KG1 (cell line): Measurements from ENCODE around the gene ELOVL2.
"Not testable (repeated sequence)": the region's sequence is repeated elsewhere in the genome, so short reads cannot be mapped to it uniquely, and the experiment has no call there.

Source experiments
- DNase-seq: peaks from one replicate; lab custom pipeline; 2025; lab: John Stamatoyannopoulos, UW

The ELOVL2 gene, protein sequence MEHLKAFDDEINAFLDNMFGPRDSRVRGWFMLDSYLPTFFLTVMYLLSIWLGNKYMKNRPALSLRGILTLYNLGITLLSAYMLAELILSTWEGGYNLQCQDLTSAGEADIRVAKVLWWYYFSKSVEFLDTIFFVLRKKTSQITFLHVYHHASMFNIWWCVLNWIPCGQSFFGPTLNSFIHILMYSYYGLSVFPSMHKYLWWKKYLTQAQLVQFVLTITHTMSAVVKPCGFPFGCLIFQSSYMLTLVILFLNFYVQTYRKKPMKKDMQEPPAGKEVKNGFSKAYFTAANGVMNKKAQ

DNA sequence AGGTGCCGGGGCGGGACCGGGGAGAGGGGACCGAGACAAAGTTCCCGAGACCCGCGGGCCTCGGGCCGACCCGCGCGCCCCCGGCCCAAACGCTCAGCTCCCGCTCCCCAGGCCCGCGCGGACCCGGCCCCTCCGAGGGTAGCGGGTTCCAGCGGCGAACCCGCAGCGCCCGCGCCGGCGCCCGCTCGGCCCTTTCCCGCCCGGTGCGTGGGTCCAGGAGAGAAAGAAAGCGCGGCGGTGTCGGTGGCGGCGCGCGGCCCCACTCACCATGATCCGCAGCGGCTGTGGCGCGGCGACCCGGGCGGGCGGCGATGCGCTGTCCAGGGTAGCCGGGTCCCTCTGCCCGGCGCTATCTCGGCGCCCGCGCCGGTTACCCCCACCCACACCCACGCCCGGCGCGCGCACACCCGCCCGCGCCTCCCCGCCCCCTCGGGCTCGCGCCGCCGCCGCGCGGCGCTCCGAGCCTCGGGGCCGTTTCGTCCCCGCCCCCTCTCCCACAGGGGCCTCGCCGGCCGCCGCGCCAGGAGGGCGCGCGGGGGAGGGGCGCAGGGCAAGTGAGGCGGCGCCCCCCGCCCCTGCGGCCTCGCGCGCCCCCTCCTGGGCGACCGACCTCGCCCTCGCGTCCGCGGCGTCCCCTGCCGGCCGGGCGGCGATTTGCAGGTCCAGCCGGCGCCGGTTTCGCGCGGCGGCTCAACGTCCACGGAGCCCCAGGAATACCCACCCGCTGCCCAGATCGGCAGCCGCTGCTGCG is at the start of gene ELOVL2:
Gene ELOVL2, minus strand, starts transcription at position 345 of the 751 bp plus-strand sequence. Its CDS starts 75 bp downstream, at position 270.
- DNase-seq: no peak

DNA sequence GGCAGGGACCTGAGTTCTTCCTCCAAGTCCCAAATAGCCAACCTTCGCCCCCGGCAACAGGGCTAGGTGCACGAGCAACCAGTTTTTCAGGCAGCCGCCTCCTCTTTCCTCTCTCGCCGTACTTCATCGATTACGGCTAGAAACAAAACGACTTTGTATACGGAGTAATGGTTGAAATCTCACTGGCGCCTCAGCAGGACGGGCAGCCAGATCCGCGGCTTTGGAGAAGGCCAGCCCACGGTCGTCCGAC is 49.2 kb upstream of the ELOVL2 start:
- no peak for DNase-seq

DNA sequence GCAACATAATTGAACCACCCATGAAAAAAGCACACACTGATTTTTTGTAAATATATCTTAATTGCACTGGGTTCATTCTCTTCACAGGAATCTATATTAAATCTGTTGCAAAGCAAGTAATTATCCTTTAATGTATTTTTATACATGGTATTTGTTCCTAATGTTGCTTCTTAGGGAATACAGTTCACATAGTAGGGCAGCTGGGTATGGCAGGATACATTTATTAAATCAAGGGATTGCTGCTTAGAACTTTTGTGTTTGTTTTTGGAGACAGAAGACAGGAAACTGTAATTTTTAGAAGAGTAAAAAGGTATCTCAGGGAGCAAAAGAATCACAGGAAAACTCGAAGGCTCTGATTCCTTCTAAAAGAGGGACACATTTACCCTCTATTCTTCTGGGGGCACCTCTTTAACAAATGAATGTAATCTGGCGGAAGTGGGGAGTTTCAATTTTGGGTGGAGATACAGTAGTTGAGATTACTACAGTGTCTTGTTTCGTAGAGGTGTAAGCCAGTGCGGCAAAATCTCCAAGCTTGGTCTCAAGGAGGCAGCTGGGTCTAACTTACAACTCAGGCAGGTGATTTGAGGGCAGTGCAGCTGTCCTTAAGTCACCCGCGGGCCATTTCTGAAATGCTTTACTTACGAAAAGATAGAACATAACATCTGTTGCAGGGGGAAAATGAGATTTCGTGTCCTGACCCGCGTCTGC is 48.7 kb upstream of the ELOVL2 start:
- DNase-seq: no peak

DNA sequence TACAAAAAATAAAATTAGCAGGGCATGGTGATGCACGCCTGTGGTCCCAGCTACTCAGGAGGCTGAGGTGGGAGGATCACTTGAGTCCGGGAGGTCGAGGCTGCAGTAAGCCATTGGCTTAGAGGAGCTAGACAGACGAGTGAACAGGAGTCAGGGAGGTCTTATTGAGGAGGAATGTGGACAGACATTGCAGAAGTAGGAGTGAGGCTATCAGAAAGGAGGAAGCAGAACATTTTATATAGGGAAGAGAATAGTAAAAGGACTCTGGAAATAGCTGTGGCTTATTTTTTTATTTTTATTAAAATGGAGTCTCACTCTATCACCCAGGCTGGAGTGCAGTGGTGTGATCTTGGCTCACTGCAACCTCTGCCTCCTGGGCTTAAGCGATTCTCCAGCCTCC is 47.0 kb upstream of the ELOVL2 start:
- DNase-seq: not testable (repeated sequence)

DNA sequence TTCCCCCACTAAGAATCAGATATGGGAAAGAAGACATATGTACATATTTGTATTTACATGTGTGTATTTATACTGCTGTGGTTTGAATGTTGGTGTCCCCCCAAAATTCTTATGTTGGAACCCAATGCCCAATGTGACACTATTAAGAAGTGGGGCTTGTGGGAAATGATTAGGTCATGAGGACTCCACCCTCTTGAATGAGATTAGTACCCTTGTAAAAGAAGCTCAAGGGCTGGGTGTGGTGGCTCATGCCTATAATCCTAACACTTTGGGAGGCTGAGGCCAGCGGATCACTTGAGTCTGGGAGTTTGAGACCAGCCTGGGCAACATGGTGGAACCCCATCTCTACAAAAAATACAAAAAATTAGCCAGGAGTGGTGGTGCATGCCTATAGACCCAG is 45.6 kb upstream of the ELOVL2 start:
- no peak for DNase-seq

DNA sequence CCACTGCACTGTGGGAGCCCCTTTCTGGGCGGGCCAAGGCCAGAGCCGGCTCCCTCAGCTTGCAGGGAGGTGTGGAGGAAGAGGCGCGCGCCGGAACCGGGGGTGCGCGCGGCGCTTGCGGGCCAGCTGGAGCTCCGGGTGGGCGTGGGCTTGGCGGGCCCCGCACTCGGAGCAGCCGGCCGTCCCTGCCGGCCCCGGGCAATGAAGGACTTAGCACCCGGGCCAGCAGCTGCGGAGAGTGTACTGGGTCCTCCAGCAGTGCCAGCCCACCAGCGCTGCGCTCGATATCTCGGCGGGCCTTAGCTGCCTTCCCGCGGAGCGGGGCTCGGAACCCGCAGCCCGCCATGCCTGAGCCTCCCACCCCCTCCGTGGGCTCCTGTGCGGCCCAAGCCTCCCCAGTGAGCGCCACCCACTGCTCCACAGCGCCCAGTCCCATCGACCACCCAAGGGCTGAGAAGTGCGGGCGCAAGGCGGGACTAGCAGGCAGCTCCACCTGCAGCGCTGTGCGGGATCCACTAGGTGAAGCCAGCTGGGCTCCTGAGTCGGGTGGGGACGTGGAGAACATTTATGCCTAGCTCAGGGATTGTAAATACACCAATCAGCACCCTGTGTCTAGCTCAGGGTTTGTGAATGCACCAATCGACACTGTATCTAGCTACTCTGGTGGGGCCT is 43.2 kb upstream of the ELOVL2 start:
- DNase-seq: not testable (repeated sequence)

DNA sequence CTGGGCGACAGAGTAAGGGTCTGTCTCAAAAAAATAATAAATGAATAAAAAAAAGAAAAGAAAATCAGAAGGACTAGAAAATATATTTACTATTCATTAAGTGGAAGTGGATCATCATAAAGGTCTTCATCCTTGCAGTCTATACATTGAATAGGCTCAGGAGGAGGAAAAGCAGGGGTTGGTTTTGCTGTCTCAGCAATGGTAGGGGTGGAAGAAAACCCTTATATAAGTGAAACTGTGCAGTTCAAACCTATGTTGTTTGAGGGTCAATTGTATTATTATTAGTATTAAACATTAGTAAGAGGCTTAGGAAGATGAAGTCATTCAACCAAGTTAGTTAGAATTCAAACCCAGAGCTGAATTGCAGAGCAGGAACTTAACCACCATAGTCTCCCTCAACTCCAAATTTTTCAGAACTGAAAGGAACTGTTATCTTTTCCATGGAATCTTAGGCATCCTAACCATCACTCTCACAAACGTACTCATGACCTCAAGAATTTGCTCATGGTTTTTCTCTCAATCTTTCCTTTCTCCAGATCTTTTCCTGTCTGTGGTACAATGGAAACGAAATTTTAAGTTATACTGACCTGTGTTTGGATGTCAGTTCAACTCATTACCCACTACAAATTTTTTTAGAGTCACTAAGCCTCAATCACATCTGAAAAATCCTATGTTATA is 41.8 kb upstream of the ELOVL2 start:
- DNase-seq: no peak

DNA sequence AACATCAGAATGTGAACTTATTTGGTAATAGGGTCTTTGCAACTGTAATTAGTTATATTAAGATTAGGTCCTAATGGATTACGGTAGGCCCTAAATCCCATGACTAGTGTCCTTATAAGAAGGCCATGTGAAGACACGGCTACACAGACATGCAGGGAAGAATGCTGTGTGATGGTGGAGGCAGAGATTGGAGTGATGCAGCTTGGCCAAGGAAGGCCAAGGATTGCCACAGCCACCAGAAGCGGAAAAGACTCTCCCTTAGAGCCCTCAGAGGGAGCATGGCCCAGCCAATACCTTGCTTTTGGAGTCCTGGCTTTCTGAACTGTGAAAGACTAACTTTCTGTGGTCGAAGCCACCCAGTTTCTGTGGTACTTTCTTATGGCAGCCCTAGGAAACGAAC is 39.9 kb upstream of the ELOVL2 start:
- no peak for DNase-seq

DNA sequence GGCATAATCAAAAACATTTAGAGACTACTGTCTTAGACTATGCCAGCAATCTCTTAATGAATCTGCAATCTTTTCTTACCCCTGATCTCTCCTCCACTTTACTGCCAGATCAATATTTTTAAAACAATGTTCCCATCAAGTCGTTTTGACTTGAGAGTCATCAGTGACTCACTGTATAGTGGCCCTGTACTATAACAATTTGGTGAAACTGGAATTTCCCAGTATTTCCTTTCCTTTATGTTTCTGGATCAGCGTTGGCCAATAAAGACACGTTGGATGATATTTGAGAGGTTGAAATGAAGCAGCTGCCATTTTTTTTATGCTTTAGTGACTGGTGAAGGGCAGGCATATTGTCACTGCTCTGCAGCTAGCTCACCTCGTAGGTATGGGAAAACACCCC is 39.4 kb upstream of the ELOVL2 start:
- no peak for DNase-seq

DNA sequence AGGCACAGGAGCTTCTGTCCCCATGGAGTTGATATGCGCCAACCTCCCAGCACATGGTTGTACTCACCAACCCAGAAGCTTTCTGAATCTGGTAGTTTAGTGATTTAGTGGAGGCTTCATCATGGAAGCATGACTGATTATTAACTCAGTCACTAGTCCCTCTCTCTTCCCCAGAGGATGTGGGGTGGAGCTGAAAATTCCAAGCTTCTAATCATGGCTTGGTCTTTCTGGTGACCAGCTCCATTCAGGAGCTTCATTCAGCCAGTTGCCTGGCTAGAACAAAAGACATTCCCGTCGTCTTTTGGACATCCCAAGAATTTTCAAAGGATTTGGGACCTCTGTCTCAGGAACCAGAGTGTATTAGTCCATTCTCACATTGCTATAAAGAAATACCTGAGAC is 36.2 kb upstream of the ELOVL2 start:
- no peak for DNase-seq

DNA sequence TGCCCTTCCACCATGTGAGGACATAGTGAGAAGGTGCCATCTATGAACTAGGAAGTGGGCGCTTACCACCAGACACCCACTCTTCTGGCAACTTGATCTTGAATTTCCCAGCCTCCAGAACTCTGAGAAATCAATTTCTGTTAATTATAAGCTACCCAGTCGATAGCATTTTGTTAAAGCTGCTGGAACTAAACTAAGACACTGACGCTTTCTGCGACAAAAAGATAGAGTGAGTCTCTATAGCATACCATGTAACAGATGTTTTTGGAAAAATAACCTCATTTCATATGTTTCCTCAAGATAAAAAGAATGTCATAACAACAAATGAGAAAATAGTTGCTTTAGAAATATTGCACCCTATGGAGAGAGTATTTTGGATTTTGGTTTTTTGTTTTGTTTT is 34.2 kb upstream of the ELOVL2 start:
- no peak for DNase-seq

DNA sequence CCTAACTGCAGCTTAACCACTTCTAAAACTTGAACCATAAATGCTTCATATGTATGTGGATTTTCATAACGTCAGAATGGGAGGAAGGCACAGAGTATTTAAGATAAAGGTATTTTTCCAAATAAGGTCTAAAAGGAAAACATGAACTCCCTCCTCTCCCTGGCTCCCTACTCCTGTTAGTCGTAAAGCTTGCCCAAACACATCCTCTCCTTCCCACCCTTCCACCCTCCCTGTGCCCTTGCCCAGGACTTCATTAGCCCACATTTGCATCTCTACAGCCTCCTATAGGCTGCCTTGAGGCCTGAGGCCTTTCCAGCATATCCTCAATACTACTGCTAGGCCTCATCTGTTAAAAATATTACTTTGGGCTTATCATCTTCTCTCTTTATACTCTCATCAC is 32.4 kb upstream of the ELOVL2 start:
- no peak for DNase-seq

DNA sequence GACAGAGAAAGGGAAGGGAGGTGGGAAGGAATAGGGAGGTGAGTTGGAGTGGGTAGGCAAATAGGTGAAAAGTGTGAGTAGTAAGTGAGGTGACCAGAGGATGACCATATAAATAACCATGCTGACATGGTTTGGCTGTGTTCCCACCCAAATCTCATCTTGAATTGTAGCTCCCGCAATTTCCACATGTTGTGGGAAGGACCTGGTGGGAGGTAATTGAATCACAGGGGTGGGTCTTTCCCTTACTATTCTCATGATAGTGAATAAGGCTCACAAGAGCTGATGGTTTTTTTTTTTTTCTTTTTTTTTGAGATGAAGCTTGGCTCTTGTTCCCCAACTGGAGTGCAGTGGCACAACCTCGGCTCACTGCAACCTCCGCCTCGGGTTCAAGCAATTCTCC is 28.0 kb upstream of the ELOVL2 start:
- DNase-seq: no peak

DNA sequence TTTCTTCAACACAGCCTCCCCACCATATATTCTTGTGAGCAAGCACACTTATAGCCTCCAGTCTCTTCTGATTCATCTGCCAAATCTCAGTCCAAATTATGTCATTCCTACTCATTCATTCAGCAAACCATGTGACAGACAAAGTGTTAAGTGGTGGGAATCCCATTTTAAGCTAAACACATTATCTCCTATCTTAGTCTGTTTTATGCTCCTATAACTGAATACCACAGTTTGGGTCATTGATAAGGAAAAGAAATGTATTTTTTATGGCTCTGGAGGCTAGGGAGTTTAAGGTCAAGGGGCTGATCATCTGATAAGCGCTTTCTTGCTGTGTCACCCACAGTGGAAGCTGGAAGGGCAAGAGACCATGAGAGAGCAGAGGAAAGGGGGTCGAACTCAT is 25.7 kb upstream of the ELOVL2 start:
- DNase-seq: no peak

DNA sequence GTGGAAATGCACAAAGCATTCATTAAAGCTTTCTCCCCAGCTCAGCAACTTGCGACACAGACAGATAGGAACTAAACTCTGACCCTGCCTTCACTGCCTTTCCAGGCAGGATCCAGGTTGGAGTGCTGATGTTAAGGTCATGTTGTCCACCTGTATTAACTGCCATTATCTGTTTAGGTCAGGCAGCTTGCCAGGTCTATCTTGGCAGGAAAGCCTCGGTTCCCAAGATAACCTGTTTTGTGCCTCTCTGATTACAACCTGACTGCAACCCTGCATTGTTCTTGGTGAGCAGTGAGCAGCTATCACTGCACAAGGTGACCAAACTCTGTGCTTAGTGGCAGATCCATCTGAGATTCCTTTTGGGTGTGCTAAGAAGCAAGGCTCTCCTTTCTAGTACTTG is 23.2 kb upstream of the ELOVL2 start:
- no peak for DNase-seq

DNA sequence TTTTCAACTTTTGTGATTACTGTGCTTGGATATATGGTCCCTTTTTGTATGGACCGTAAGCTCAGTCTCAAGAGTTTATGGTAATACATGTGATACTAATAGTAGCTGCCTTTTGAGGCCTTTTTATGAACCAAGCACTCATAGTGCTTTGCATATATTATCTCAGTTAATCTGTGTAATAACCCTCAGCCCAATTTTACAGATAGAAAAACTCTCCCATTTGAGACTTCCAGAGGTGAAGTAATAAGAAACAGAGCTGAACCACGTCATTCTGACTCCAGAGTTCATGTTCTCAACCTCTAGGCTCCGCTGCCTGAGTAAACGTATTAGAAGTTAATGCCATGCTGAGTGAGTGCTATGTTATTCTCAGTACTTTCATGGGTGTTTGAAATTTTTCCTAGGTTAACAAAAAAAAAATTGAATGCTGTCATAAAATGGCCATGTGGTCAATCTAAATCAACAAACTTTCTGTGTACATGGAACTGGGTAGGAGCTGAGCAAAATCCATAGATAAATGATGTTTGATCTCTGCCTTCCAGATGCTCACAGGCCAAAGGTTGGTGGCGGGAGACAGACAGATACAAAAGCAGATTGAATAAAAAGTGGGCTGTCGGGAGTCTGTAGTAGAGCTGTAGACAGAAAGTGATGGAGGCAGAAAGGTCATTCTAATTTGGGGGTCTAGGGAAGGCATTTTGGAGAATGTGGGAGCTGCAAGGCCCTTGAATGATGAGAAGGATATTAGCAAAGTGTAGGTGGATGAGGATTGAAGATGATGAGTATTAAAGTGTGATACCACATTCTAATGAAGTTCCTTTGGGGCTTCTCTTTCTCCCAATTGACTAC is 22.6 kb upstream of the ELOVL2 start:
- DNase-seq: no peak

DNA sequence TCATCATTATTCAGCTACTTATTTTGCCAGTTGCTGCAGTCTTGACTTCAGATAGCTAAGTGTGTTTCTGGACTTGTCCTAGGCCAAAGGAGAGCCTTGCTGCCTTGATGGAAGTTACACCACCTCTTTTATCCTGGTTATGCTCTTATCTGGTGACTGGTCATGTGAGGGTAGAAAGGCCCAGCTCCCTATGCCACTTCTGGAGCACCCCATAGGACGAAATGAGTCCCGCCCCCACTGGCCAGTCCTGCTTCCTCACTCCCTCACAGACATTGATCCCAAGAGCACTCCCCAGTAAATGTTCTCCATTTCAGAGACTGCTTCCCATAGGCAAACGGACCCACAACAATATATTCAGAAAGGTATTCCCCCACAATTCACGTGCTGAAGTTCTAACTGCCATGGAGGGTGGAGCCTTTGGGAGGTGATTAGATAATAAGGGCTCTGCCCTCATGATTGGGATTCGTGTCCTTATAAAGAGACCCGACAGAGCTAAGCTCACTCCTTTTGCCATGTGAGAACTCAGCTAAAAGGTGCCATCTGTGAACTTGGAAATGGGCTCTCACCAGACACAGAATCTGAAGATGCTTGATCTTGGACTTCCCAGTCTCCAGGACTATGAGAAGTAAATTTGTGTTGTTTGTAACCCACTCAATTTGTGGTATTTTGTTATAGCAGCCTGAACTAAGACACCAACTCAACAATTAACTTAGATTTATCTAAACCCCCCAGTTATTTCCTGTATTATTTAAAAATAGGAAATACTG is 21.5 kb upstream of the ELOVL2 start:
- no peak for DNase-seq

DNA sequence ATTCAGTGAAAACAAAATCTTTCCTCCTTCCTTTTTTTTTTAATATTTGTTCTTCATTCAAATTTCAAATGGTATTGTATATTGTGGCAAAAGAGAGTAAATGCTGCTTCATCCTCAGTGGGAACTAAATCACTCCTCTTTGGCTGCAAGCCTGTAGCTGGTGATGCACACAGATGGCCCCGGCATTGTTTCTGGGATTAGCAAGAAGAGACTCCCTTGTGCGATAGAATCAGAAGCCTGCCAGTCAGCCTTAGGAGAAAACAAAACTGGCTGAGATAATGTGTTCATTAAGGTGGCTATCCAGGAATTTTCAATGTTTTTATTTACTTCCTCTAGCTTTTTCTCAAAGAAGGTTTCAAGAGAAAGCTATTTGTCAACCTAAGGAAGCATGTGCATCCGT is 20.7 kb upstream of the ELOVL2 start:
- no peak for DNase-seq

DNA sequence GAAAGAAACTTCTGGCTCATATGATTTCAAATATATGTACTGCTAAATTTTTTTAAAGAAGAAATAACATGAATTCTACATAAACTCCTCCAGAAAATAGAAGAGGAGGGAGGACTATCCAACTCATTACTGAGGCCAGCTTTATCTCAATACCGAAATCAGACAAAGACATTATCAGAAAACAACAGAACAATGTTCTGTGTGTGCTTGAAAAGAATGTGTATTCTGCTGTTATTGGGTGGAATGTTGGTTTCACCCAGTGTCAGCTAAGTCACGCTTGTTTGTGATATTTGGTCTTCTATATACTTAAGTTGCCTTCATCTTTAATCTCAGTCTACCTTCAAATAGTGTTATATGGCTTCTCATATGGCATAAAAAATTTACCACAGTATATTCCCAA is 18.6 kb upstream of the ELOVL2 start:
- no peak for DNase-seq

DNA sequence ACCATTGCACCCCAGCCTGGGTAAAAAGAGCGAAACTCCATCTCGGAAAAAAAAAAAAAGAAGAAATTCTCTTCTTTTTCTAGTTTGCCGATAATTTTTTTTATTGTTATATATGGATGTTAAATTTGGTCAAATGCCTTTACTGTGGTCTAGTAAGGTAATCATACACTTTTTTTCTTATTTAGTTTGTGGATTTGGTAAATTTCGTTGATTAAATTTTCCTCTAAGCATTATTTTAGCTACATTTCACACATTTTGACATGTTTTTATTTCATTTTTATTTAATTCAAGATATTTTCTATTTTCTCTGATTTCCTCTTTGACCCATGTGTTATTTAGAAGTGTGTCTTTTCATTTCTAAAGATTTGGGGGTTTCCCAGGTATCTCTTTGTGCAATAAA is 18.0 kb upstream of the ELOVL2 start:
- DNase-seq: no peak

DNA sequence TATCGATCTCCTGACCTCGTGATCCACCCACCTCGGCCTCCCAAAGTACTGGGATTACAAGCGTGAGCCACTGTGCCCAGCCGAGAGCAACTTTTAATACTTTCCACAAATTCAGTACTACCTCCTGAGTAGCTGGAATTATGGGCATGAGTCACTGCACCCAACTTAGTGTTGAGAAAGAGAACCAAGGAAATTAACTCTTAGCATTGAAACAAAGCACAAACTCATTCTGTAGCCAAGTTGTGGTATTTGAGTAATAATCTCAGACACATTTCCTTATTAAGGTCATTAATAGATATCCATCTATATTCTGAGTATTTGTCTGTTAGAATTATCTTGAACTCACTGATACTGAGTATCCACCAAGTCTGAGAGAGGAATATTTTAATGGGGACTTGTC is 14.3 kb upstream of the ELOVL2 start:
- DNase-seq: no peak
